ENCODE data around the gene SNED1. TPM values are rescaled to one million over a fixed set of nuclear protein-coding genes. Genes with fewer than 3 reads are reported as not detected.

Gene SNED1
- total and polyA plus RNA-seq, 8 donors = 2.0 to 106 (median 16.0) TPM

GRCh38 chr2:241068942-241069810 lies 70.8 kb downstream of the SNED1 start:
- intact Hi-C loops (cut with DNase I; ENCODE audit: low total_unique reads) = no loop called here
- no peak for DNase-seq
- peaks cover 0 to 7% (median 0%) of the 10 kb centered on the region in 3 donors for H3K27me3 ChIP-seq

GRCh38 chr2:241069821-241070281 lies 71.4 kb downstream of the SNED1 start:
- no peak overlapping the region for H3K4me3 ChIP-seq
- H3K4me1 ChIP-seq = no peaks in the 10 kb centered on the region
- intact Hi-C loops (cut with DNase I; ENCODE audit: low total_unique reads) = no loop called here
- no peak overlapping the region for H3K27ac ChIP-seq
- WGBS, 5 donors = 41 to 70% (median 47%) methylated on average over 15 to 26 of the region's 26 CpGs
- peak in 1 of 2 donors; percentile 53 for DNase-seq
- peaks cover 6 to 98% (median 88%) of the 10 kb centered on the region in 4 donors for H3K36me3 ChIP-seq
- TF ChIP-seq POLR2A (IDR thresholded peaks at IDR 0.05) (no peak), POLR2AphosphoS5 (IDR thresholded peaks at IDR 0.05) (no peak), CTCF (IDR thresholded peaks at IDR 0.05) (no peak), EP300 (IDR thresholded peaks at IDR 0.05) (no peak)
- H3K27me3 ChIP-seq = peaks cover 0 to under 1% (median 0%) of the 10 kb centered on the region in 3 donors
- H3K9me3 ChIP-seq = no peaks in the 10 kb centered on the region

More at GRCh38 chr2:241068942-241069810, 70.8 kb downstream of the SNED1 start:
- no peak overlapping the region for H3K27ac ChIP-seq
- no peaks in the 10 kb centered on the region for H3K9me3 ChIP-seq
- H3K4me1 ChIP-seq = peaks cover 0 to 4% (median 1%) of the 10 kb centered on the region in 4 donors
- 89 to 93% (median 90%) methylated on average over 18 to 28 of the region's 28 CpGs for WGBS, 5 donors
- TF ChIP-seq EP300 (IDR thresholded peaks at IDR 0.05) = no peak
- TF ChIP-seq CTCF (IDR thresholded peaks at IDR 0.05) = no peak
- TF ChIP-seq POLR2A (IDR thresholded peaks at IDR 0.05) = no peak
- TF ChIP-seq POLR2AphosphoS5 (IDR thresholded peaks at IDR 0.05) = no peak
- H3K36me3 ChIP-seq = peaks cover 1 to 94% (median 83%) of the 10 kb centered on the region in 4 donors
- H3K4me3 ChIP-seq = no peak overlapping the region

- TF ChIP-seq CTCF (IDR thresholded peaks at IDR 0.05) (no peak), POLR2AphosphoS5 (IDR thresholded peaks at IDR 0.05) (no peak), POLR2A (IDR thresholded peaks at IDR 0.05) (no peak), EP300 (IDR thresholded peaks at IDR 0.05) (no peak)
- H3K36me3 ChIP-seq = peaks cover 10 to 99% (median 90%) of the 10 kb centered on the region in 4 donors
- no peaks in the 10 kb centered on the region for H3K4me1 ChIP-seq
- H3K9me3 ChIP-seq = no peaks in the 10 kb centered on the region
- H3K4me3 ChIP-seq = no peak overlapping the region
- no peak overlapping the region for H3K27ac ChIP-seq
- no peak for DNase-seq
- intact Hi-C loops (cut with DNase I; ENCODE audit: low total_unique reads) = no loop called here
- 89 to 95% (median 92%) methylated on average over 13 of the region's 13 CpGs for WGBS, 5 donors
- H3K27me3 ChIP-seq = no peaks in the 10 kb centered on the region
Measured at GRCh38 chr2:241070361-241070760, 71.9 kb downstream of the SNED1 start.

GRCh38 chr2:241070811-241071676 lies 72.6 kb downstream of the SNED1 start:
- 83 to 90% (median 86%) methylated on average over 15 to 31 of the region's 31 CpGs for WGBS, 5 donors
- peaks cover 13 to 99% (median 90%) of the 10 kb centered on the region in 4 donors for H3K36me3 ChIP-seq
- TF ChIP-seq EP300 (IDR thresholded peaks at IDR 0.05) (no peak), POLR2AphosphoS5 (IDR thresholded peaks at IDR 0.05) (no peak), POLR2A (IDR thresholded peaks at IDR 0.05) (no peak), CTCF (IDR thresholded peaks at IDR 0.05) (no peak)

More at GRCh38 chr2:241070811-241071676, 72.6 kb downstream of the SNED1 start:
- Histone ChIP-seq H3K27ac (no peak overlapping the region), H3K4me1 (no peaks in the 10 kb centered on the region), H3K9me3 (no peaks in the 10 kb centered on the region), H3K27me3 (no peaks in the 10 kb centered on the region), H3K4me3 (no peak overlapping the region)
- no peak for DNase-seq
- intact Hi-C loops (cut with DNase I; ENCODE audit: low total_unique reads) = no loop called here
